Measurements from ENCODE around the gene NPRL2.

GRCh38 chr3:50325497-50326181 is 24.9 kb downstream of the NPRL2 start:
- TF ChIP-seq, protein P1, sequence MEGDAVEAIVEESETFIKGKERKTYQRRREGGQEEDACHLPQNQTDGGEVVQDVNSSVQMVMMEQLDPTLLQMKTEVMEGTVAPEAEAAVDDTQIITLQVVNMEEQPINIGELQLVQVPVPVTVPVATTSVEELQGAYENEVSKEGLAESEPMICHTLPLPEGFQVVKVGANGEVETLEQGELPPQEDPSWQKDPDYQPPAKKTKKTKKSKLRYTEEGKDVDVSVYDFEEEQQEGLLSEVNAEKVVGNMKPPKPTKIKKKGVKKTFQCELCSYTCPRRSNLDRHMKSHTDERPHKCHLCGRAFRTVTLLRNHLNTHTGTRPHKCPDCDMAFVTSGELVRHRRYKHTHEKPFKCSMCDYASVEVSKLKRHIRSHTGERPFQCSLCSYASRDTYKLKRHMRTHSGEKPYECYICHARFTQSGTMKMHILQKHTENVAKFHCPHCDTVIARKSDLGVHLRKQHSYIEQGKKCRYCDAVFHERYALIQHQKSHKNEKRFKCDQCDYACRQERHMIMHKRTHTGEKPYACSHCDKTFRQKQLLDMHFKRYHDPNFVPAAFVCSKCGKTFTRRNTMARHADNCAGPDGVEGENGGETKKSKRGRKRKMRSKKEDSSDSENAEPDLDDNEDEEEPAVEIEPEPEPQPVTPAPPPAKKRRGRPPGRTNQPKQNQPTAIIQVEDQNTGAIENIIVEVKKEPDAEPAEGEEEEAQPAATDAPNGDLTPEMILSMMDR (IDR thresholded peaks at IDR 0.05): no peak
- no peak for TF ChIP-seq POLR2A (IDR thresholded peaks at IDR 0.05)

Data from body of pancreas (tissue), 4 donors.